COLO829 (cell line): Measurements from ENCODE around the gene GALNT18.

Experiments
- DNase-seq: peaks from one replicate; pipeline ENCODE4 v3.0.0; 2012; ENCODE audit warnings: low spot score

The GALNT18 gene

DNA sequence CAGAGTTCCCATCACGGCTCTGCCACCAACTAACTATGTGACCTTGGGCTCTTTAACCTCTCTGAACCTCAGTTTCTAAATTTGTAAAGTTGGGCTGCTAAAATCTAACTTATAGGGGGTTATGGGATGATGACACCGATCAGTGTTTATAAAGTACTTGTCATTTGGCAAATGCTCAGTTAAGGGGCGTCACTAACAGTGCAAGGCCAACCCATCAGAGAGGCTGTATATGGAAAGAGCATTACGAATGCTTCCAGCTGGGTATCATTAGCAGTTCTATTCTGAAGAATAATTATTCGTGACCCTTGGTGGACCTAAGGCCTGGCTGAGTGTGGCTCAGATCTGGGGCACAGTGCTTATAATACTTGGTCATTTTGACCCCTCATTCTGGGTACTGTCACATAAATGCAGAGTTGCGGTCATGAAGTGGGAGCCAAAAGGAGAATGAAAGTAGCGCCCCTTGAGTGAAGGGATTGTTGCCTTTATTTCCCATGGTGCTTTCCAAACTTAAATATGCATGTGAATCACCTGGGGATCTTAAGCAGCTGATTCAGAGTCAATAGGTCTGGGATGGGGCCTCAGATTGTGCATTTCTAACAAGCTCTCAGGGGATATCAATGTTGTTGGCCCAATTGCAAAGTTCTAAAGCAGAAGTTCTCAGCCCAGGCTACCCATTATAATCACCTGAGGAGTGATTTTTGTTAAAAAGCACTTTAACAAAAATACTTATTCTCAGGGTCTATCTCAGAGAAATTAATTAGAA, 384.6 kb downstream of the GALNT18 start:
- DNase-seq = no peak

DNA sequence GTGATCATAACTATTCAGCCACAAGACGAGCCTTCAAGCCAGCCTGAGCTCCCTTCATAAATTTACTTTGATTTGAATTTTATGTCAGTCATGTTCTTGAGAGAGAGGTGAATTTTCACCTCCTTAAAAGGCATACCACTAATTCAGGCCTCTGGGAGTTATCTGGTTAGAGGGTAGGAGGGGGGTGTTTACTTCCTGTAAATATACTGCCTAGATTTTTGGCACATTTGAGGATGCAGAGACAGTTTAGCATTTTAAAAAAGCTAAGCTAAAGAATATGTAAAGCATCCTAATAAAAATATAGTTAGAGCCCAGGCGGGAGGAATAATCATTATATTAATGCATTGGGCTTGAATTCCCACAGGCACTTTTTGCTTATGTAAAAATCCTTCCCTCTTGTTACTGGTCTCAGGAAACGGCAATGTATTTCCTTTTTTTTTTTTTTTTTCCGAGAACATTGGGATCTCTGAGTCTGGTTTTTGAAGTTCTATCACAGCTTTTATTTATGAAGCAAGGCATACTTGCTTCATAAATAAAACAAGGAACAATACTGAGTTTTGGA, 385.2 kb downstream of the GALNT18 start:
- DNase-seq = no peak

DNA sequence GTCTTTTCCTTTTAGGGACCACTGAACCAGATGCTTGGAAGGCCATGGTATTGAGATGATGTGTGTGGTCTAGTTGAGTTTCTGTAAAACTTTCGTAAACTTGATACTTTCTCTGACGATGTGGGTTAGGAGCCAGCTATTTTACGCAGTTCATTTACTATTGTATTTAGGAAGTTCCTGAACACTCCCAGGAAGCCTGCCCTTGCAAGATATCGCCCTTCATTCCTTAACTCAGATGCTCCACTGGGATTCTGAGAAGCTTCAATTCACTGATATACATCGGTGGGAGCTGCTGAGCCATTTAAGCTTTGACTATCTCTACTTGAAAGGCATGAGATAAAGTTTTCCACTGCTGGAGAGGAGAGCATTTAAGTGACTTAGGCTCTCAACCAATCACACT, 390.0 kb downstream of the GALNT18 start:
- DNase-seq = no peak

DNA sequence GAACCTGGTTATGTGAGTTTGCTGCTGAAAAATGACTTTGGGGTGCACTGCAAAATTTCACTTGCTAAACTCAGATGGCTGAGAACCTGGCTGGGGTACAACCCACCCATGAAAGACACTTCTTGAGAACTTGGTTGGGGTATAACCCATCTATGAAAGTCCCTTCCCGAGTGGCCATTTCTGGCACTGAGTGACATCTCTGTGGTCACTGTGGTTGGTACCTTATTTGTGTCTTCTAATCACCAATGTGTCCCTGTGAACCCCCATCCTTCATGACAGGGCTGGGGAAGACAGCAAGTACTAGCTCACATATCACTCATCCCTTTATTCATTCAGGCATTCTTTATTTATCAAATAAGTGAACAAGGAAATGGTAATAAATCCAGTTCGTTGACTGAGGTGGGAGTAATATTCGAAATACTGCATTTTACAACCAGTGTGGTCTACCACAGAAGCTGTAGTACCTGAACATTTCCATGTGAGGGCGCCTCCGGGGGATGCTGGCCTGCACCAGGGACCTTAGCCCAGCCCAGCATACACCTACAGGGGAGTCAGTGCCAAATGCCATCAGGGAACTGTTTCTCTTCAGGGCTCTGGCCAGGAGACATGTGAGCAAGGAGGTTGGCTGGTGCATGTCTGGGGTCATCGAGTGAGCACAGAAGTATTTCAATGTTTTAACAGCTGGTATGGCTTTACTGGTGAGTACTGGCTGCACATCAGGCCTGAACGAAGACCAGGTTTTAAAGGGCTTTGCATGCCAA, 390.8 kb downstream of the GALNT18 start:
- DNase-seq = peak; percentile 14

DNA sequence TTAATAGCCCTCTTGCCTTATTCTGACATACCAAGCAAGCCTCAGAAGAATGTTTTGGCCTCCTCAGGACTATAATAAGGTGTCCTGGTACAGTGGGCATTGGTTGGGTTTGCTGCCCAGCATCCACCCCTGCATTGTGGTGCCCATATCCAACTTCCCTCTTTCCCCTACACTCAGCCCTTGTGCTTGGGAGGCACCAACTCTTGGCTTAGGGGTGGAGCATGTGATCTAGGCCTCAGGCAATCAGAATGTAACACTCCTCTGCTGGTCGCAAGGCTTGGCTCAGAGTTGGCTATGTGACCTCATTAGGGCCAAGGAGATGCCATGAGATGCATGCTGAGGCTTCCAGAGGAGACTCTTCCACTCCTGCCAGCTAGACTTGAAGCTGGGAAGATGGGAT, 391.7 kb downstream of the GALNT18 start:
- no peak for DNase-seq

DNA sequence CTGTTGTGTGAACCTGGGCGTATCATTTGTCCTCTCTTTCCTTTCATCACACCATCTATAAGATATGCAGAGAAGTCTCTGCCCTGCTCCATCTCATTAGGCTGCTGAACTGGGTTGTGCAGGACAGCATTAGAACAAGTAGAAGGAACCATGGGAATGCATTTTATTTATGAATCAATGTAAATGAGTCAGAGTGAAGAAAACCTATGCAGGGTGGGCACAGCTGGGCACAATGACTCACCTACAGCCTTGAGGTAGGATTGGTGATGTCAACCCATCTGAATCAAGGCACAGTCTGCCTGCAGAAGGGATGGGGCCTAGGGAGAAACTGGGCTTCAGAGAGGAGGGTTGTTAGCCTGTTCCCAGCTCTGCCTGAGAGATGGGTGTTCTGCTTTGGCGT, 392.2 kb downstream of the GALNT18 start:
- no peak for DNase-seq

DNA sequence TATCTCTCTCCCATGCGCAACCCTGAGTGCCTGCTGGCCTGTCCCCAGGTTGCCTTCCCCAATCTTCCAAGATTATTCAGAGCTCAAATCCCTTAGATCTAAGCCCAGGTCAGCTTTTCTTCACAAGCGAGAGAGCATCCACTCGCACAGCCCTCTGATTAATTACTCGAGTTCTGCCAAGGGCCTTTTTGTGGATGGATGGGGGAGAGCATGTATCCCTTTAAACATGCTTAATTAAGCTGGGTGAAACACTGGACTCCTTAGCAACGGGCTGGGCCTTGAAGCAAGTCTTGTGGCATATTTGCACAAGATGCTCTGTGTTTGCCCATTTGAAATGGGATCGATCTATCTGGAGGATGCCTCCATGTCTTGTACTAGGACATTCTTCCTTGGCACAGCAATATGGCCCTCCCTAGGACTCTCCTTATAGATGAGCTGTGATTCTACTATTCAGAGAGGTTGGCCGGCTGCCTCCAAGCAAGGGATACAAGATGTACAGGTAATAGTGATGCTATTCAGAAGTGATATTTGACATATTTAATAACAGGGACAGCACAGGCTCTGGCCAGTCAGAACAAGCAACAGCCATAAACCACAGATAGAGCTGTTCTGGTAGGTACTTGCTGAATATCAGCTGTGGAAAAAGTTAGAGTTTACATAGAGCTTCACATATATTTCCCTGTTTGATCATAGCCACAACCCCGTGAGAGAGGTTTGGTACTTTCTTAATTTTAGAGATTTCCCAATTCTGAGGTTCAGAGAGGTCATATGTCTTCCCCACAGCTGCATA, 394.3 kb downstream of the GALNT18 start:
- no peak for DNase-seq
